GM12801 (cell line): ENCODE data around the gene SLC27A1.

Experiments
- CTCF ChIP-seq: IDR thresholded peaks from one replicate; pipeline ENCODE4 v1.5.1; 2011; ENCODE audit warnings: control low read depth; ENCODE audit not compliant: insufficient read length; ENCODE audit errors: extremely low read depth

The SLC27A1 gene

GRCh38 chr19:17471410-17472125 lies 1.2 kb downstream of the SLC27A1 start:
- no peak for TF ChIP-seq CTCF

DNA sequence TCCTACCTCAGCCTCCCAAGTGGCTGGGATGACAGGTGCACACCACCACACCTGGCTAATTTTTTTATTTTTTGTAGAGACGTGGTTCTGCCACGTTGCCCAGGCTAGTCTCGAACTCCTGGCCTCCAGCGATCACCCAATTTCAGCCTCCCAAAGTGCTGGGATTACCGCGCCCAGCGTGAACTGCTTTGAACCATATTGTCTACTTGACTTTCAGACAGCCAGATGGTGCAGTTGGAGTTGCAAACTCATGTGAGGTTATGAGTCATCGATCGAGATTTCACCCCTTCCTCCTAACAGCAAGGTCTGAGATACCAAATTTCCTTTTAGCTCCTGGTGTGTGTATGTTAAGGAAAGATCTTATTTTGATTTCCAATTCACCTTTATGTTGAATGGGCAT lies 2.7 kb downstream of the SLC27A1 start:
- TF ChIP-seq CTCF = no peak

DNA sequence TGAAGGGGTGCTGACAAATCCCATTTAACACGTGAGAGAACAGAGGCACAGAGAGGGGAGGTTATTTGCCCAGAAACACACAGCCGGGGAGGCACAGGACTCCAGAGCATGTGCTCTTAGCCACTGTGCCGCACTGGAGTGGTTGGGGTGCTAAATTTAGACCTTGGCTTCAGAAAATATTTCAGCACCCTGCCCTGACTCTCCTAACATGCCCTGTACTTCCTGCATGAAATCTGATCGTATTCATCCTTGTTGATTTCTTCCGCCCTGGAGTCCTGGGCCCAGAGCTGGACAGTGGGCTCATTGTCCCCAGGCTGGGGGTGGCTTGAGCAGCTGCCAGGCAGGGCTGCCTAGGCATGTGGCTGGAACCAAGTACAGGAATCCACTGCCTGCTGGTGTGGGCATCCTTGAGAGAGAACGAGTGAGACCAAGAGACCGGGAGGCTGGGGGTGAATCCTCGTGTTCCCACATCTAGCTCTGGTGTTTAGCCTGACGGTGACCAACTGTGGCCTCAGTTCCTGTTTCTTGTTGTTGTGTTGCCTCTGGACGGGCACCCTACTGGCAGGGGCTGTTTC lies 5.3 kb downstream of the SLC27A1 start:
- no peak for TF ChIP-seq CTCF

DNA sequence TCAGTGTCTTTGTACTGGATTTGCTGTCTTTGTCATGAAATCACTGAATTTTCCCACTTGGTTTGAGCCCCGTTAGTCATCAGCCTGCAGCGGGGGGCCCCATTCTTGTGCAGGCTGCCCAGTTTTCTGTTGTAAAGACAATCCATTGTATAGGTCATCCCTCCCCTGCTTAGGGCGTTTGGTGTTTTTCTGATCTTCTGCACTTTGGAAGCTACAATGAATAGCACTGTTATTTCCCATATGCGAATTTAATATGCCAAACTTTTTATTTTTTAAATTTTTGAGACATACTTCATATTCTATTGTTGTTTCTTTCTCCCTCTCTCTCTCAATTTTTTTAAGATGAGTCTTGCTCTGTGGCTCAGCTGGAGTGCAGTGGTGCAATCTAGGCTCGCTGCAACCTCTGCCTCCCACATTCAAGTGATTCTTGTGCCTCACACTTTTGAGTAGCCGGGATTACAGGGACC lies 9.0 kb downstream of the SLC27A1 start:
- TF ChIP-seq CTCF = no peak

DNA sequence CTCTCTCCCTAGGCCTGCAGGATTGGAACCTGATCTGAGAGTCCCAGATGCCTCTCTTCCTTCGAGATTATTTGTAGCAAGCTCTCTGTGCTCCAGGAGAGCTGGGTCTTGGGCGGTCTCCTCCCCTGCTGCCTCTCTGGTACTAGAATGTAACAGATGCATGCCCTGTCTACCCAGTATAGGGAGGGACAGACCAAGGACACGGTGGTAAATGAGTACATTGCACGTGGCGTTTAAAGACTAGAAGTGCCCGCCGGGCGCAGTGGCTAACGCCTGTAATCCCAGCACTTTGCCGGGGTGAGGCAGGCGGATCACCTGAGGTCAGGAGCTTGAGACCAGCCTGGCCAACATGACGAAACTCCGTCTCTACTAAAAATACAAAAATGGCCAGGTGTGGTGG lies 11.7 kb downstream of the SLC27A1 start:
- no peak for TF ChIP-seq CTCF

DNA sequence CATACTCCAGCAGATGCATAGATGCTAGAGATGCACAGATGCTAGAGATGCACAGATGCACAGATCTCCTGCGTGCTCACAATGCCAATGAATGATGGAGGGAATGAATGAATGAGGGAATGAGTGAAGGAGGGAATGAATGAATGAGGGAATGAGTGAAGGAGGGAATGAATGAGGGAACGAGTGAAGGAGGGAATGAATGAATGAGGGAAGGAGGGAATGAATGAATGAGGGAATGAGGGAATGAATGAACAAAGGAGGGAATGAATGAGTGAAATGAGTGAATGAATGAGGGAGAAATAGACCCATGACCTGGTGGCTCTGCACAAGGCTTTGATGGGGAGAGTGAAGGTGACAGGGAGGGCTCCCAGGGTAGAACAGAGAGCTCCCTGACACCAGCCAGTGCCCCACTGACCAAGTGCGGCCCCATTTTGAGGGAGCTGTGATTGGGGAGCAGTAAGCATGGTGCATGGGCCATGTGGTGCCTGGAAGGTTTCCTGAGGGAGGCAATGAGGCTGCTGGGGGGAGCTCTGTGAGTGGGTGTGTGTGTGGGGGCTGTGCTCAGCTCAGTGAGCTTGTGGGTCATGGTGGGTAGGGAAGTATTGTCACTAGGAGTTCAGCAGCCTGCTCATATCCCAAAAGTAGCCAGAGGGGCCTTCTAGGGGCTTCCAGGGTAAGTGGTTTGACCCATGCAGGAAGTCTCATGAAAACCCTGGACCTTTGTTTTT lies 12.7 kb downstream of the SLC27A1 start:
- no peak for TF ChIP-seq CTCF

GRCh38 chr19:17483605-17484002 lies 13.3 kb downstream of the SLC27A1 start:
- TF ChIP-seq CTCF = no peak
